ENCODE data around the gene KCNC1.

- TF ChIP-seq POLR2AphosphoS5 (IDR thresholded peaks at IDR 0.05): no peak
- no peak for TF ChIP-seq POLR2A (IDR thresholded peaks at IDR 0.05; ENCODE audit: low read depth)
Observed at GRCh38 chr11:17807034-17807433, 72.5 kb downstream of the KCNC1 start.

Measured in esophagus muscularis mucosa (tissue), 2 donors.